ENCODE results near the gene UGT1A1. TPM values are rescaled to one million over a fixed set of nuclear protein-coding genes. Genes with fewer than 3 reads are reported as not detected.

The UGT1A1 gene
- total and polyA plus RNA-seq, 2 donors (not counting 1 experiment from before 2014, with no cell fraction given) = not detected

- 93% methylated on average over 2 of the region's 2 CpGs for WGBS (ENCODE audit: insufficient coverage)
- Mint-ChIP-seq H3K27me3 (peaks cover 28% of the 10 kb centered on the region), H3K9me3 (ENCODE audit: insufficient read depth) (no peaks in the 10 kb centered on the region), H3K4me1 (no peaks in the 10 kb centered on the region), H3K27ac (no peak overlapping the region), H3K4me3 (no peak overlapping the region)
- no peaks in the 10 kb centered on the region for H4K20me1 ChIP-seq (ENCODE audit: control insufficient read depth, insufficient read depth, low read length, poor library complexity, severe bottlenecking)
- ATAC-seq (ENCODE audit: low read depth) (no peak), DNase-seq (no peak)
- H3K27ac ChIP-seq (ENCODE audit: low read length in 2 of 2) = no peak overlapping the region
- no peak overlapping the region for H2AFZ ChIP-seq (ENCODE audit: insufficient read depth, low read depth, low read length, poor library complexity, severe bottlenecking)
- H3K4me1 ChIP-seq (ENCODE audit: control insufficient read depth in 2 of 2, insufficient read depth in 2 of 2, low read length in 2 of 2) = no peaks in the 10 kb centered on the region
- ChIA-PET POLR2A (no interaction called here), CTCF (no interaction called here)
- peaks cover 0 to 6% (median 0%) of the 10 kb centered on the region in 3 donors for H3K9me3 ChIP-seq (ENCODE audit: control extremely low read depth in 1 of 3, control insufficient read depth in 2 of 3, insufficient read depth in 1 of 3, low read length in 2 of 3)
- H3K27me3 ChIP-seq (replicated peaks in 1 of 4; ENCODE audit: control extremely low read depth in 1 of 4, control insufficient read depth in 3 of 4, insufficient read depth in 4 of 4, low read length in 3 of 4) = peaks cover 0 to 6% (median 0%) of the 10 kb centered on the region in 4 experiments
- no peaks in the 10 kb centered on the region for H3K36me3 ChIP-seq (replicated peaks in 1 of 2; ENCODE audit: control extremely low read depth in 1 of 2, control insufficient read depth in 1 of 2, extremely low read depth in 1 of 2, insufficient read depth in 2 of 2, low read length in 1 of 2)
- TF ChIP-seq EZH2 (IDR thresholded peaks at IDR 0.05; ENCODE audit: borderline replicate concordance, insufficient read depth, low read depth, low read length, poor library complexity, severe bottlenecking) (no peak), CTCF (IDR thresholded peaks at IDR 0.05) (no peak)
- H3K4me3 ChIP-seq (ENCODE audit: control extremely low read depth in 1 of 5, extremely low read depth in 1 of 5, insufficient read depth in 1 of 5, low read depth in 2 of 5, low read length in 4 of 5) = no peak overlapping the region
- H3K4me2 ChIP-seq (replicated peaks; ENCODE audit: low read depth, low read length, poor library complexity, severe bottlenecking) = no peak overlapping the region
- no peaks in the 10 kb centered on the region for H3K79me2 ChIP-seq (ENCODE audit: control insufficient read depth, insufficient read depth, low read length)
- H3K9ac ChIP-seq (ENCODE audit: low read length) = no peak overlapping the region
- intact Hi-C loops (cut with micrococcal nuclease) = no loop called here
These were observed 54.2 kb downstream of the UGT1A1 start for GRCh38 chr2:233814056-233814835.

- Histone ChIP-seq H3K9ac (ENCODE audit: low read length) (no peak overlapping the region), H3K9me3 (ENCODE audit: control extremely low read depth in 1 of 3, control insufficient read depth in 2 of 3, insufficient read depth in 1 of 3, low read length in 2 of 3) (peaks cover 0 to 6% (median 0%) of the 10 kb centered on the region in 3 donors), H2AFZ (ENCODE audit: insufficient read depth, low read depth, low read length, poor library complexity, severe bottlenecking) (no peak overlapping the region), H3K4me3 (ENCODE audit: control extremely low read depth in 1 of 5, extremely low read depth in 1 of 5, insufficient read depth in 1 of 5, low read depth in 2 of 5, low read length in 4 of 5) (no peak overlapping the region), H3K4me2 (replicated peaks; ENCODE audit: low read depth, low read length, poor library complexity, severe bottlenecking) (no peak overlapping the region), H3K36me3 (replicated peaks in 1 of 2; ENCODE audit: control extremely low read depth in 1 of 2, control insufficient read depth in 1 of 2, extremely low read depth in 1 of 2, insufficient read depth in 2 of 2, low read length in 1 of 2) (no peaks in the 10 kb centered on the region), H3K4me1 (ENCODE audit: control insufficient read depth in 2 of 2, insufficient read depth in 2 of 2, low read length in 2 of 2) (no peaks in the 10 kb centered on the region), H3K27ac (ENCODE audit: low read length in 2 of 2) (no peak overlapping the region), H3K79me2 (ENCODE audit: control insufficient read depth, insufficient read depth, low read length) (no peaks in the 10 kb centered on the region), H3K27me3 (replicated peaks in 1 of 4; ENCODE audit: control extremely low read depth in 1 of 4, control insufficient read depth in 3 of 4, insufficient read depth in 4 of 4, low read length in 3 of 4) (peaks cover 0 to 5% (median 0%) of the 10 kb centered on the region in 4 experiments), H4K20me1 (ENCODE audit: control insufficient read depth, insufficient read depth, low read length, poor library complexity, severe bottlenecking) (no peaks in the 10 kb centered on the region)
- H3K27me3 Mint-ChIP-seq = peaks cover 18% of the 10 kb centered on the region
- intact Hi-C loops (cut with micrococcal nuclease) = no loop called here
- H3K4me1 Mint-ChIP-seq = no peaks in the 10 kb centered on the region
- no peak overlapping the region for H3K27ac Mint-ChIP-seq
- ATAC-seq (ENCODE audit: low read depth) = no peak
- TF ChIP-seq EZH2 (IDR thresholded peaks at IDR 0.05; ENCODE audit: borderline replicate concordance, insufficient read depth, low read depth, low read length, poor library complexity, severe bottlenecking) (no peak), CTCF (IDR thresholded peaks at IDR 0.05) (no peak)
- H3K4me3 Mint-ChIP-seq = no peak overlapping the region
- ChIA-PET CTCF (no interaction called here), POLR2A (no interaction called here)
- no peak for DNase-seq
- no peaks in the 10 kb centered on the region for H3K9me3 Mint-ChIP-seq (ENCODE audit: insufficient read depth)
- WGBS (ENCODE audit: insufficient coverage) = no CpG with 5 or more reads among the region's 6 CpGs
These were observed 55.8 kb downstream of the UGT1A1 start for GRCh38 chr2:233815861-233816260.
